ENCODE measurements around the gene TAS2R3.

TAS2R3 gene

DNA sequence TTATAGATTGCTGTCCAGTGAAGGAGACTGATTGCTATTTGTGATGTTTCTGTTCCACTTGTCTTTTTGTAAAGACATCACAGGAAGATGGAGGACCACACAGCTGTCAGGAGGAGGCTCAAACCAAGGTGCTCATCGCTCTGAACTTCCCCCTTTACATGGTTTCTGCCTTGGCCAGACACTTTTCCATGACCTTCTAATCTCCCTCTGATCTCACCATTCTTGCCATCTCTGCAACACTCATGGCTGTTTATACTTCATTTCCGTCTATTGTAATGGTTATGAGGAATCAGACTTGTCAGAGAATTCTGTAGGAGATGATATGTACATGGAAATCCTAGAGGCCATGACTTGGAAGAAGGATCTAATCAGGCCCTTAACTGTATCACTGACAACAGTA is 24.4 kb downstream of the TAS2R3 start:
- DNase-seq, result no peak

GRCh38 chr7:141789917-141790316 is 26.0 kb downstream of the TAS2R3 start, which contains the start of gene TAS2R5:
Gene TAS2R5, plus strand, starts transcription at chr7:141790217. Its CDS starts 145 bp downstream, at chr7:141790362.
- no peak for DNase-seq

DNA sequence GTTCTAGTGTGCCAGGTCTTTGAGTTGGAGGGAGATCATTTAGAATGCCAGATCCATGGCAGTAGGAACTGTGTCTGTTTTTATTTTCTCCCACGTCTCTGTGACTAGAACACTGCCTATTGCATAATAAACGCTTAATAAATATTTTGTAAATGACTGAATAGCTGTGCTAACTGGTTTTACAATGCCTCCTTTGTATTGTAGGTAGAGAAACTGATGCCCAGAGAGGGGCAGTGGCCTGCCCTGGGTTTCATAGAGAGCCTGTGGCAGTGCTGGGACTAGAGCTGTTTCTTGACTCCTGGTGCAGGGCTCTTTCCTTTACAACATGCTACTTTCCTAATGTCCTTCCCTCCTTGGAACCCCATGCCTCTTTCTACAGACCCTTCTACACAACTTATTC is 28.6 kb downstream of the TAS2R3 start:
- DNase-seq, result no peak

All from NCI-H69 (cell line).